Chondrocyte (in vitro differentiated cells): ENCODE measurements around the gene VANGL1. TPM values are rescaled to one million over a fixed set of nuclear protein-coding genes. Genes with fewer than 3 reads are reported as not detected.

ENCODE experiments used
- DNase-seq: peaks from one replicate; pipeline ENCODE4 v3.0.0; 2021; ENCODE audit warnings: mixed read lengths, low spot score
- H3K27ac Mint-ChIP-seq: one replicate; pipeline ENCODE4 v1.8.0; 2021; ENCODE audit warnings: mild to moderate bottlenecking, moderate library complexity, mixed read lengths; ENCODE audit not compliant: unreplicated experiment
- H3K27me3 Mint-ChIP-seq: 2 replicates; pipeline ENCODE4 v1.8.0; 2021; ENCODE audit warnings: low read depth, mixed read lengths
- H3K36me3 Mint-ChIP-seq: 2 replicates; pipeline ENCODE4 v1.8.0; 2021; ENCODE audit warnings: low read depth, mixed read lengths
- H3K4me1 Mint-ChIP-seq: 2 replicates; pipeline ENCODE4 v1.8.0; 2021; ENCODE audit warnings: low read depth, mild to moderate bottlenecking, mixed read lengths
- H3K4me3 Mint-ChIP-seq: one replicate; pipeline ENCODE4 v1.8.0; 2021; ENCODE audit warnings: mild to moderate bottlenecking, moderate library complexity, mixed read lengths; ENCODE audit not compliant: unreplicated experiment
- H3K9me3 Mint-ChIP-seq: 2 replicates; pipeline ENCODE4 v1.8.0; 2021; ENCODE audit warnings: low read depth, mixed read lengths
- total RNA-seq: library from RNA; stranded (reverse); gene quantifications from 3 replicates; pipeline ENCODE4 v1.2.1, GENCODE V29; 2021
- TF ChIP-seq, protein P1 (sequence below): fragments of 200-600 bp; sonication (generic); IDR thresholded peaks from 2 replicates; pipeline ENCODE4 v1.5.0; 2021; ENCODE audit warnings: antibody characterized with exemption, mild to moderate bottlenecking, moderate library complexity

The VANGL1 gene
- total RNA-seq, 1 donor from 2014 or later: 16.2 TPM

DNA sequence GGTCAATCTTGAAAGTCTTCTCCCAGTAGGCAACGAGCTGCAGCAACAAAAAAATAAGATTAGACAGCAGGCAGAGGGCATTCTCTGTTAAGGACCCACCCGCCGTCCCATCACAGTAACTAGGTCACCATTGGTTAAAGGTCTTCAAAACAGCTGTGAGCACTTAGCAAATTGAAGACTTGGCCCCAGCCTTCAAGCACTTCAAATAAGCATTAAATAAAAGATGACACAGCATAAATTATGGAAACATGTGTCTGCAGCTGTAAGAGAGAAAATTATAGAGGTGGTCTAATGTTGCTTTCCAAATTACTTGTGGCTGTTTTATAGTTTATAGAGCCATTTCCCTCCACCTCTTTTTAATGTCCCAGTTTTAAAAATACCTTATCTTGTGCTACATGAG is 61.2 kb downstream of the VANGL1 start:
- H3K4me1 Mint-ChIP-seq: peaks cover 5% of the 10 kb centered on the region
- TF ChIP-seq, protein P1, sequence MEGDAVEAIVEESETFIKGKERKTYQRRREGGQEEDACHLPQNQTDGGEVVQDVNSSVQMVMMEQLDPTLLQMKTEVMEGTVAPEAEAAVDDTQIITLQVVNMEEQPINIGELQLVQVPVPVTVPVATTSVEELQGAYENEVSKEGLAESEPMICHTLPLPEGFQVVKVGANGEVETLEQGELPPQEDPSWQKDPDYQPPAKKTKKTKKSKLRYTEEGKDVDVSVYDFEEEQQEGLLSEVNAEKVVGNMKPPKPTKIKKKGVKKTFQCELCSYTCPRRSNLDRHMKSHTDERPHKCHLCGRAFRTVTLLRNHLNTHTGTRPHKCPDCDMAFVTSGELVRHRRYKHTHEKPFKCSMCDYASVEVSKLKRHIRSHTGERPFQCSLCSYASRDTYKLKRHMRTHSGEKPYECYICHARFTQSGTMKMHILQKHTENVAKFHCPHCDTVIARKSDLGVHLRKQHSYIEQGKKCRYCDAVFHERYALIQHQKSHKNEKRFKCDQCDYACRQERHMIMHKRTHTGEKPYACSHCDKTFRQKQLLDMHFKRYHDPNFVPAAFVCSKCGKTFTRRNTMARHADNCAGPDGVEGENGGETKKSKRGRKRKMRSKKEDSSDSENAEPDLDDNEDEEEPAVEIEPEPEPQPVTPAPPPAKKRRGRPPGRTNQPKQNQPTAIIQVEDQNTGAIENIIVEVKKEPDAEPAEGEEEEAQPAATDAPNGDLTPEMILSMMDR: no peak
- no peak overlapping the region for H3K27ac Mint-ChIP-seq
- H3K4me3 Mint-ChIP-seq: no peak overlapping the region
- DNase-seq: no peak
- peaks cover 13% of the 10 kb centered on the region for H3K27me3 Mint-ChIP-seq
- H3K36me3 Mint-ChIP-seq: no peaks in the 10 kb centered on the region
- H3K9me3 Mint-ChIP-seq: no peaks in the 10 kb centered on the region

DNA sequence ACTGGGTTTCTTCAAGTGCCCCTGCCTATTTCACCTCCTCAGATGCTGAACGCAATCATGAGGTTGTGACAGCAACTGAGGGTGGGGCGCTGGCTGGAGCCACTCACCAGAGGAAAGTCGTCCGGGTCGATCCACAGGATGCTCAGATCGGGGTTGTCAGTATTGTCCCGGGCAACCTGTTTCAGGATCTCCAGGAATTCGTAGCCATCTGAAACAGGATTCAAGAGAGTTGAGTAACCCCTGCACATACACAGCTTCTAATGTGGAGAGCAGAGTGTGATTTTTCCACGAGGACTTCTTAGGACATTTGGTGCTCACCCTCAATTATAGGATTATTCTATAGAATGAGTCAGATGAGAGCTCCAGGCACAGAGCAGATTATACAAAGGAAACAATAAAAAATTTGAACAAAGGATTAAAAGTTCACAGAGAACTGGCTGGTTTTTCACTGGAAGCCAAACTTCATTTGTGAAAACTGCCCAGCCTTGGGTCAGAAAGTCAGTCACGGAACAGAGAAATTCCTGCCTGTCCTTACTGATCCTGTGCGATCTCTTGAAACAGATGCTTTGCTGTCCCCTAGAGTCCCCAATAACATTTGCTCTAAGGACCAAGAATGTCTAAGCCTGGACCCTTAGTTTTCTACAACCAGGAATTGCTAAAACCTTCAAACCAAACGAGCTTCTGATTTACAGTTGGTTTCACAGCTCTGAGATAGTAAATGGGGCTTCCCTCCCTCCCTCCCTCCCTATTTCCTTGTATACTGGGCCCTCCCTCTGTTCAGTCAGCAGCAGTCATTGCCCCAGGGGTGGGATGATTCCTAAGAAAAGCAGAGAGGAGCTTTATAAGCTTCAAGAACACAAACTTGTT is 63.5 kb downstream of the VANGL1 start:
- no peak overlapping the region for H3K27ac Mint-ChIP-seq
- H3K9me3 Mint-ChIP-seq: no peaks in the 10 kb centered on the region
- H3K4me3 Mint-ChIP-seq: no peak overlapping the region
- H3K36me3 Mint-ChIP-seq: no peaks in the 10 kb centered on the region
- peaks cover 22% of the 10 kb centered on the region for H3K27me3 Mint-ChIP-seq
- TF ChIP-seq, protein P1: peak; percentile 21
- H3K4me1 Mint-ChIP-seq: peaks cover 5% of the 10 kb centered on the region
- DNase-seq: no peak

DNA sequence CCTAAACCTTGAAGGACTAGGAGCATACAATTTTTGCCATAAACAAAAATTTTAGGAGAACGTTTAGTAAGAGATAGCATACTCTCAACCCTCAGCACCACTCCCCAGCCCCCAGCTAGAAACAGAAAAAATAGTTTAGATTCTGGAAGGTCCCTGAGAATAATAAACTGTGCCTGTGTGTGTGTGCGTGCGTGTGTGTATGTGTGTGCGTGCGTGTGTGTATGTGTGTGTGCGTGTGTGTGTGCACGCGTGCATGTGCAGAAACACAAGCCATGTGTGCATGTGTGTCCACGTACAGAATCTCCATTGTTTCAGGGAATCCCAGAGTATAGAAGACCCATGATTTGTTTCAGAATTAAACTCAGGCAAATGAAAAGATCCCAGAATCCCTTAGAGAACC is 64.2 kb downstream of the VANGL1 start:
- Mint-ChIP-seq H3K27me3 (peaks cover 24% of the 10 kb centered on the region), H3K4me1 (peaks cover 5% of the 10 kb centered on the region), H3K36me3 (no peaks in the 10 kb centered on the region), H3K4me3 (no peak overlapping the region), H3K27ac (no peak overlapping the region), H3K9me3 (no peaks in the 10 kb centered on the region)
- TF ChIP-seq, protein P1: no peak
- no peak for DNase-seq

DNA sequence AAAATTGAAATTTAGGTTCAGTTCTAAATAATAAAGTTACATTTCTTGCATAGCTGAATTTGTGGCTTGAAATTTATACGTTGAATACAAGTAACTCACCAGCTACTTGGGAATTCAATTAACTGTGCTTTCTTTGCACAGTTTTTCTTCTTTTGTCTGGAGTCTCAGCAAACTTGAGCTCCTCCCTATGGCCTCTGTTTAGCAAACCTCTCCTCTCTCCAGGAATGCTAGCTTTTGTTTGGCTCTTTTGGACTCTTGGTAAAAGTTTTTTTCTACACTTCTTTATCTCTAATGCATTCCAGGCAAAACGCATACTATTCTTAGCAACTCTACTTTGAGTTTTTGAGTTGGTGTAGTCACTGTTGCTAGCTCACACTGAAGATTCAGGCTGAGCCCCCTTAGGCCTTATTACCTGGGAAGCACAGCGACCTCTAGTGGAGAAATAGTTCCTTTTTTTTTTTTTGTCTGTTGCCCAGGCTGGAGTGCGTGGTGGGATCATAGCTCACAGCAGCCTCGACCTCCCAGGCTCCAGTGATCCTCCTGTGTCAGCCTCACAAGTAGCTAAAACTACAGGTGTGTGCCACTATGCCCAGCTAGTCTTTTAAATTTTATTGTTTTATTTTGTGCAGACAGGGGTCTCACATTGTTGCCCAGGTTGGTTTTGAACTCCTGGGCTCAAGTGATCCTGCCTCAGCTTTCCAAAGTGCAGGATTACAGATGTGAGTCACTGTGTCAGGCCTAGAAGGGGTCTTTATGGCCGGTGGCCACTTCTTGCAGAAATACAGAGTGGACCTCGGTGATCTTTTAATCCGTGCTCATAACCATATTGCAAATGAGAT is 65.0 kb downstream of the VANGL1 start:
- Mint-ChIP-seq H3K4me1 (peaks cover 5% of the 10 kb centered on the region), H3K27me3 (peaks cover 20% of the 10 kb centered on the region), H3K9me3 (no peaks in the 10 kb centered on the region), H3K36me3 (no peaks in the 10 kb centered on the region), H3K27ac (no peak overlapping the region), H3K4me3 (no peak overlapping the region)
- no peak for DNase-seq
- TF ChIP-seq, protein P1: peak; percentile 88

DNA sequence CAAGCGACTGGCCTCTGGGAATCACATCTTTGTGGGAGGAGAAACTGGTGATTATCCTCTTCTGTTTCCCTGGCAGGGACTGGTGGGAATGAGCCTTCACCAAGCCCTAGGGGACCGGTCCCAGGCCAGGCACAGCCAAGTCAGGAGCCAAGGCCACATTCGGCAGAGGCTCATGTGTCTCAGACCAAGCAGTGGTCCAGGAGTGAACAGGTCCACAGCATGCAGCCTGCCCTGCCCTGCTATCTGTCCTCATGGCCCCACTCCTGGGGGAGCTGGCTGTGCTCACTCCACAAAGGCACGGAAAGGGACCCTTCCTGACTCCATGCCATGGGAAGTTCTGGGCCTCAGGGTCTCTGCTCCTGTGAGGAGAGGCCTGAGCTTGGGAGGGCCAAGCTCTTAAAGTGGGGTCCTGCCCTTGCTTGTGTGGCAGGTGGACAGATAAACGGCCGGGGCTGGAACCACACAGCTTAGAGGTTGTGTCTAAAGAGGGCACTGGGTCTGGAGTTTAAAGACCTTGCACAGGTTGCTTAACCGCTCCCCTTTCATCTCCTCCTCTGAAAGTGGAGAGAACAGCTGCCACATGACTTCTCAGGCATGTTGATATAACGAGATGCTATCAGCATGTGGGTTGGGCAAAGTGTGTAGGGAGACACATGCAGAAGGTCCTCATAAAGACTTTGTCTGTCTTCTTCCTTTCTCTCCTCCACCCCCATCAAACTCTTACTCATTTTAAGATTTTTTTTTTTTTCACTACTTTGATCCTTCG is 69.3 kb downstream of the VANGL1 start:
- TF ChIP-seq, protein P1: no peak
- no peak for DNase-seq
- no peaks in the 10 kb centered on the region for H3K36me3 Mint-ChIP-seq
- H3K4me1 Mint-ChIP-seq: peaks cover 5% of the 10 kb centered on the region
- no peak overlapping the region for H3K27ac Mint-ChIP-seq
- no peaks in the 10 kb centered on the region for H3K9me3 Mint-ChIP-seq
- H3K27me3 Mint-ChIP-seq: peaks cover 31% of the 10 kb centered on the region
- no peak overlapping the region for H3K4me3 Mint-ChIP-seq
